Measurements from ENCODE around the gene ALDH1B1.

Gene ALDH1B1

GRCh38 chr9:38439291-38439915 lies 46.9 kb downstream of the ALDH1B1 start:
- Histone ChIP-seq H3K27me3 (ENCODE audit: control insufficient read depth, insufficient read depth, low read length) (no peaks in the 10 kb centered on the region), H3K27ac (ENCODE audit: low read length) (no peak overlapping the region), H3K9me3 (ENCODE audit: control insufficient read depth, insufficient read depth, low read length) (no peaks in the 10 kb centered on the region), H3K4me1 (ENCODE audit: control insufficient read depth, insufficient read depth, low read length) (no peaks in the 10 kb centered on the region), H3K36me3 (ENCODE audit: control insufficient read depth, insufficient read depth, low read length) (no peaks in the 10 kb centered on the region), H3K4me3 (ENCODE audit: low read length) (no peak overlapping the region)
- DNase-seq (ENCODE audit: low read depth, low spot score): no peak
- no CpG with 5 or more reads among the region's 3 CpGs for WGBS (ENCODE audit: insufficient coverage, insufficient read length)

DNA sequence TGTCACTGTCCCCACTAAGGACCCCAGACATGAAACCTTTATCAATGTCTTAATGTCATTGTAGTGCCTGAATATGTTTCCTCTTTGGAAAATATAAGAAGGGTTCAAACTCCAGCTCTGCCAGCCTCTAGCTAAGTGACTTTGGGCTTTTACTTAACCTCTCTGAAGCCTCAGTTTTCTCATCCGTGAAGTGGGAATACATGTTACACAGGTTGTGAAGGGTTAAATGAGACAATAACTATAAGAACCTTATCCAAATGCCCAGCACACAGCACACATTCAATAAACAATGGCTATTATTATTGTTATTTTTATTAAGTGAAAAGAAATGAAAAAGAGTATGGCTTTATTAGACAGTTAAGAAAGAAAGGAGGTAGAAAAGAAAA lies 47.4 kb downstream of the ALDH1B1 start:
- WGBS (ENCODE audit: insufficient coverage, insufficient read length): no CpG with 5 or more reads among the region's 1 CpG

GRCh38 chr9:38440516-38440915 lies 48.0 kb downstream of the ALDH1B1 start:
- H3K36me3 ChIP-seq (ENCODE audit: control insufficient read depth, insufficient read depth, low read length): no peaks in the 10 kb centered on the region
- H3K4me3 ChIP-seq (ENCODE audit: low read length): no peak overlapping the region
- no CpG with 5 or more reads among the region's 3 CpGs for WGBS (ENCODE audit: insufficient coverage, insufficient read length)
- H3K27me3 ChIP-seq (ENCODE audit: control insufficient read depth, insufficient read depth, low read length): no peaks in the 10 kb centered on the region
- 0 out of 2 replicates have a peak, but pooled peaks cover 1% of the 10 kb centered on the region for H3K4me1 ChIP-seq (ENCODE audit: control insufficient read depth, insufficient read depth, low read length)
- DNase-seq (ENCODE audit: low read depth, low spot score): no peak
- H3K9me3 ChIP-seq (ENCODE audit: control insufficient read depth, insufficient read depth, low read length): no peaks in the 10 kb centered on the region; the same call in 1 of the 2 replicates
- no peak overlapping the region for H3K27ac ChIP-seq (ENCODE audit: low read length)

More for the DNA sequence above, 47.4 kb downstream of the ALDH1B1 start:
- Histone ChIP-seq H3K27me3 (ENCODE audit: control insufficient read depth, insufficient read depth, low read length) (no peaks in the 10 kb centered on the region), H3K36me3 (ENCODE audit: control insufficient read depth, insufficient read depth, low read length) (no peaks in the 10 kb centered on the region), H3K4me3 (ENCODE audit: low read length) (no peak overlapping the region), H3K27ac (ENCODE audit: low read length) (no peak overlapping the region), H3K4me1 (ENCODE audit: control insufficient read depth, insufficient read depth, low read length) (0 out of 2 replicates have a peak, but pooled peaks cover under 1% of the 10 kb centered on the region), H3K9me3 (ENCODE audit: control insufficient read depth, insufficient read depth, low read length) (no peaks in the 10 kb centered on the region)
- DNase-seq (ENCODE audit: low read depth, low spot score): no peak

GRCh38 chr9:38441347-38442085 lies 49.0 kb downstream of the ALDH1B1 start:
- 0 out of 2 replicates have a peak, but pooled peaks cover 1% of the 10 kb centered on the region for H3K4me1 ChIP-seq (ENCODE audit: control insufficient read depth, insufficient read depth, low read length)
- DNase-seq (ENCODE audit: low read depth, low spot score): no peak
- H3K9me3 ChIP-seq (ENCODE audit: control insufficient read depth, insufficient read depth, low read length): no peaks in the 10 kb centered on the region; the same call in 1 of the 2 replicates
- H3K27ac ChIP-seq (ENCODE audit: low read length): no peak overlapping the region
- no CpG with 5 or more reads among the region's 8 CpGs for WGBS (ENCODE audit: insufficient coverage, insufficient read length)
- H3K4me3 ChIP-seq (ENCODE audit: low read length): no peak overlapping the region
- H3K36me3 ChIP-seq (ENCODE audit: control insufficient read depth, insufficient read depth, low read length): no peaks in the 10 kb centered on the region
- no peaks in the 10 kb centered on the region for H3K27me3 ChIP-seq (ENCODE audit: control insufficient read depth, insufficient read depth, low read length)

- no peaks in the 10 kb centered on the region for H3K36me3 ChIP-seq (ENCODE audit: control insufficient read depth, insufficient read depth, low read length)
- no peak overlapping the region for H3K27ac ChIP-seq (ENCODE audit: low read length)
- H3K27me3 ChIP-seq (ENCODE audit: control insufficient read depth, insufficient read depth, low read length): no peaks in the 10 kb centered on the region
- no peaks in the 10 kb centered on the region; the same call in 1 of the 2 replicates for H3K9me3 ChIP-seq (ENCODE audit: control insufficient read depth, insufficient read depth, low read length)
- WGBS (ENCODE audit: insufficient coverage, insufficient read length): no CpG with 5 or more reads among the region's 8 CpGs
- H3K4me1 ChIP-seq (ENCODE audit: control insufficient read depth, insufficient read depth, low read length): 0 out of 2 replicates have a peak, but pooled peaks cover 1% of the 10 kb centered on the region
- DNase-seq (ENCODE audit: low read depth, low spot score): no peak
- no peak overlapping the region for H3K4me3 ChIP-seq (ENCODE audit: low read length)
Measured at GRCh38 chr9:38442473-38443096, 50.1 kb downstream of the ALDH1B1 start.

DNA sequence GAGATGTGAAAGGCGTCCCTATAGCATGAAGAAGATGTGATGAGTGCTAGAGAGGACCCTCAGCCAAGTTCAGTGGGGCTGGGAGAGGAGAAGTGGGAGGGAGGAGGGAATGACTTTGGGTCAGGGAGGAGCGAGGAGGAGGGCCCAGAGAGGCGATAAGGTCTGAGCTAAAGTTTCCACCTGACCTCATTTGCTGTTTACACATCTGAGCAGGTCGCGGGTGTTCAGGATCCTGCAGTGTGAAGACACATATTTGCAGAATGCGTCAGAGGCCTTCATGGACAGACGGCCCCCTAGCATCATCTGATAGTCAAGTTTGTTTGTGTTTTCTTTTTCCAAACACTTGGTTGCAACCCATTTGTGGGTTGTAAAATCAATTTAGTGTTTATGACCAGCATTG lies 50.7 kb downstream of the ALDH1B1 start:
- DNase-seq (ENCODE audit: low read depth, low spot score): no peak
- no CpG with 5 or more reads among the region's 7 CpGs for WGBS (ENCODE audit: insufficient coverage, insufficient read length)

DNA sequence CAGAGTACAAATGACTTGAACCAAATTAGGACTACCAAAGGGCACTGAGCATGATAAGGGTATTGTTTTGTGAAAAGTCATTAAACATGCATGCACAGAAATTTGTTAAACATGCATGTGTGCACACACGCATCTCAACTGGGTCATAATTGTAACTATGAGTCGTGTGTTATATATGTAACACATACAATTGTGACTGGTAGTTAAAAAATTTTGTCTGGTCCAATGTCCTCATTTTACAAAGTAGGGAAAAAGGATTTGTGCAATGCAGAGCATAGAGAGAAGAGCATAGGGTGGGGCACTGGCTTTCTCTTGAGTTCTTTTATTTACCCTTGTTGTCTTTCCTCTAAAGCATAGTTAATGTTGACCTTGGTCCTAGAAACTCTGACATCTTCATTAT lies 51.1 kb downstream of the ALDH1B1 start:
- H3K4me1 ChIP-seq (ENCODE audit: control insufficient read depth, insufficient read depth, low read length): 0 out of 2 replicates have a peak, but pooled peaks cover 1% of the 10 kb centered on the region
- H3K27me3 ChIP-seq (ENCODE audit: control insufficient read depth, insufficient read depth, low read length): no peaks in the 10 kb centered on the region
- no peaks in the 10 kb centered on the region for H3K36me3 ChIP-seq (ENCODE audit: control insufficient read depth, insufficient read depth, low read length)
- no peak for DNase-seq (ENCODE audit: low read depth, low spot score)
- no peaks in the 10 kb centered on the region; the same call in 1 of the 2 replicates for H3K9me3 ChIP-seq (ENCODE audit: control insufficient read depth, insufficient read depth, low read length)
- WGBS (ENCODE audit: insufficient coverage, insufficient read length): no CpG with 5 or more reads among the region's 2 CpGs
- no peak overlapping the region for H3K27ac ChIP-seq (ENCODE audit: low read length)
- H3K4me3 ChIP-seq (ENCODE audit: low read length): no peak overlapping the region

More for the DNA sequence above, 50.7 kb downstream of the ALDH1B1 start:
- Histone ChIP-seq H3K36me3 (ENCODE audit: control insufficient read depth, insufficient read depth, low read length) (no peaks in the 10 kb centered on the region), H3K9me3 (ENCODE audit: control insufficient read depth, insufficient read depth, low read length) (no peaks in the 10 kb centered on the region; the same call in 1 of the 2 replicates), H3K27ac (ENCODE audit: low read length) (no peak overlapping the region), H3K4me3 (ENCODE audit: low read length) (no peak overlapping the region), H3K4me1 (ENCODE audit: control insufficient read depth, insufficient read depth, low read length) (0 out of 2 replicates have a peak, but pooled peaks cover 1% of the 10 kb centered on the region), H3K27me3 (ENCODE audit: control insufficient read depth, insufficient read depth, low read length) (no peaks in the 10 kb centered on the region)

DNA sequence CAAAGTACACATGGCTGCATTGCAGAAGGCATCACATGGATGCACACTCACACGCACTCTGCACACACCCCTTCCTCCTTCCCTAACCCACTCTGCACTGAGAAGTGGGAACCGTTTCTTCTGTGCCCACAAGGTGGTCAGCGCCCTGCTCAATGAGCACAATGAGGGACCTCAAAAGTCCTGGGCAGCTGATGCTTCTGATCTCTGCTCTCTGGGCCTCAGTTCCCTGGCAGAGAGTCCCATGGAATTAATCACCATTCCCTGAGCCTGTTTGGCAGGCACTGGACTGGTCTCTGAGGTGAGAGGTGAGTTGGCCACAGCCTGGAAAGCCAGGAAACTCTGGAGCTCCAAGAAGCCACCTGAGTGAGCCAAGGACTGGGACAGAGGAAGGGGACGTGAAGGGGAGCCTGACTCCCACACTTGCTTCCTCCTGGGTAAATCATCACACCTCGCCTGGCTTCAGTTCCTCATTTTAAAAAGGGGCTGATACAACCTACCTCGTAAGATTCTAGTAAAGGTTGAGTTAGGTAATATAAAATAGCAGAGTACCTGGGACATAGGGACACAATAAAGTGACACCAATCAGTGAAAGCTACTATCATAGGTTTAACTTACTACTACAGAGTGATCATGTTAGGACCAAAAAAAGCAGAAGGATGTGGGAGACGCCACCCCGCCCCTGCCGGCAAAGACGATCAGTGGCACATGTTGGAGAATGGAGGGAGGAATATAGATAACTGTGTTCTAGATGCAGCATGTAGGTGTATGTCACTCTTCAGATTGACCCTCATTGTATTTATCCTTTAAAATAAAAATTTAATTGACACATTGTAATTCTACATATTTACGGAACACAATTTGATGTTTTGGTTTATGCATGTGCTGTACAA lies 52.9 kb downstream of the ALDH1B1 start:
- DNase-seq (ENCODE audit: low read depth, low spot score): no peak
- Histone ChIP-seq H3K9me3 (ENCODE audit: control insufficient read depth, insufficient read depth, low read length) (no peaks in the 10 kb centered on the region; the same call in 1 of the 2 replicates), H3K4me3 (ENCODE audit: low read length) (no peak overlapping the region), H3K27me3 (ENCODE audit: control insufficient read depth, insufficient read depth, low read length) (no peaks in the 10 kb centered on the region), H3K27ac (ENCODE audit: low read length) (no peak overlapping the region), H3K4me1 (ENCODE audit: control insufficient read depth, insufficient read depth, low read length) (0 out of 2 replicates have a peak, but pooled peaks cover 1% of the 10 kb centered on the region), H3K36me3 (ENCODE audit: control insufficient read depth, insufficient read depth, low read length) (no peaks in the 10 kb centered on the region)
- WGBS (ENCODE audit: insufficient coverage, insufficient read length): no CpG with 5 or more reads among the region's 11 CpGs

- no peak for DNase-seq (ENCODE audit: low read depth, low spot score)
- WGBS (ENCODE audit: insufficient coverage, insufficient read length): no CpG with 5 or more reads among the region's 1 CpG
- H3K27me3 ChIP-seq (ENCODE audit: control insufficient read depth, insufficient read depth, low read length): no peaks in the 10 kb centered on the region
- H3K9me3 ChIP-seq (ENCODE audit: control insufficient read depth, insufficient read depth, low read length): no peaks in the 10 kb centered on the region; the same call in 1 of the 2 replicates
- no peak overlapping the region for H3K27ac ChIP-seq (ENCODE audit: low read length)
- 0 out of 2 replicates have a peak, but pooled peaks cover 1% of the 10 kb centered on the region for H3K4me1 ChIP-seq (ENCODE audit: control insufficient read depth, insufficient read depth, low read length)
- H3K4me3 ChIP-seq (ENCODE audit: low read length): no peak overlapping the region
- H3K36me3 ChIP-seq (ENCODE audit: control insufficient read depth, insufficient read depth, low read length): no peaks in the 10 kb centered on the region
Measured at GRCh38 chr9:38447703-38448102, 55.2 kb downstream of the ALDH1B1 start.

All from iPS DF 6.9 (cell line).